SKM-1 (cell line): ENCODE measurements around the gene OARD1.
"Not testable (repeated sequence)": the region's sequence is repeated elsewhere in the genome, so short reads cannot be mapped to it uniquely, and the experiment has no call there.

Experiments
- DNase-seq: peaks from one replicate; lab custom pipeline; 2025; ENCODE audit not compliant: unreplicated experiment; lab: John Stamatoyannopoulos, UW

OARD1 gene, protein sequence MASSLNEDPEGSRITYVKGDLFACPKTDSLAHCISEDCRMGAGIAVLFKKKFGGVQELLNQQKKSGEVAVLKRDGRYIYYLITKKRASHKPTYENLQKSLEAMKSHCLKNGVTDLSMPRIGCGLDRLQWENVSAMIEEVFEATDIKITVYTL

DNA sequence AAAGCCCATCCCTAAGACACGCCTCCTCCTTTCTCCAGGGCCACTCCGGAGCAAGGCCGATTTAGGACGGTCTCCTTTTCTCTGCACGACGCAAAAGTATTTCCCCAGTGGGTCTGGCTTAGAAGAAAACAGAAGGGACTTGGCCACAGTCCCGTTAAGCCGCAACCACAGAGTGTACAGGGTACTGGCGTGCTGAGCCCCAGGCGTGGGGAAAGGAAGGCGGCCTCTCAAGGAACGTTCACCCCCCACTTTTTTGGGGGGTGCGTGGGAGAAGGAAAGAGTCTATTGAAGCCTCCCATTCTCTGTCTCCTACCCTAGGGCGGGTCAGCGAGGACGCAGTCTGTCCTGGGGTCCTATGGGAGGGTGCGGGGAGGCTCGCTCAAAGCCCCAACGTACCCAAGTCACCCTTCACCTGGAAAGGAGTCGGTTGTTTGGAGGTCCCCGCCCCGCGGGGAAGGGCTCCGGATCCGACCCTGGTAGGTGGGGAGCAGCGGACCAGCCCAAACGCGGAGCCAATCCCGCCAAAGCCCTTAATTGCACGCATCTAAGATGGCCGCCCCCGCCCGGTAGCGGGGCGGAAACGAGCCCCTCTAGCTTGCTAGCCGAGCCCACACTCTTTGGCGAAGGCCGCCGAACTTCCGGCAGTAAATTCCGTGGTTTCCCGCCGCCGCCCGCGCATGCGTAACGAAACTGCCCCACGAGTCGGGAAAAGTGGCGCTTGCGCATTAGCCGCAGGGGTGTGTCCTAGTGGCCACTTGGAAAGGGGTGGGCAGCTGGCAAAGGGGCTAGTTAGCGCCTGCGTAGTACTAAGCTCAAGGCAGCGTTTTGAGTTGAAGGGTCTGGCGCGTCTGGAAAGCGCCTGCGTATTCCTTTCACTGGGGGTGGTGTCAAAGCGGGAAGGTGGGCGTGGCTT is at the start of gene OARD1:
Gene OARD1 (minus strand): TSS at position 434 of the 913 bp plus-strand sequence. CDS start 722 bp downstream, outside the sequence.
- DNase-seq, result peak; percentile 100

DNA sequence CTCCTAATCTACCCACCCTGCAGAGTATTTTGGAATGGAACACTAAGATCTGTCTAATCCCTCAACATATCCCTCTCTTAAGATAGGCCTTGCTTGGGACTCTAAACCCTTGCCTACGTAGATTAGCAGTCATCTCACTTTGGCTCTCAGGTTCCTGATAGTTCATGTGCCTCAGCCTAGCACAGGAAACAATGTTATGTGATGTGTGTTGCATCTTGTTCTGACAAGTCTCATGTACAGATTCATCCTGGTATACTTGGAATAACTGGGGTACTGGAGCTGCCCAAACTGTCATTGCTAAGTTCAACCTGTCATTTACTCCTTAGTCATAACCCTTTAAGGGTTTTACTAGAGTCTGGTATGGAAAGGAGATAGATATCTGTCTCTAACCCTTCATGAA is 47.9 kb upstream of the OARD1 start:
- no peak for DNase-seq

DNA sequence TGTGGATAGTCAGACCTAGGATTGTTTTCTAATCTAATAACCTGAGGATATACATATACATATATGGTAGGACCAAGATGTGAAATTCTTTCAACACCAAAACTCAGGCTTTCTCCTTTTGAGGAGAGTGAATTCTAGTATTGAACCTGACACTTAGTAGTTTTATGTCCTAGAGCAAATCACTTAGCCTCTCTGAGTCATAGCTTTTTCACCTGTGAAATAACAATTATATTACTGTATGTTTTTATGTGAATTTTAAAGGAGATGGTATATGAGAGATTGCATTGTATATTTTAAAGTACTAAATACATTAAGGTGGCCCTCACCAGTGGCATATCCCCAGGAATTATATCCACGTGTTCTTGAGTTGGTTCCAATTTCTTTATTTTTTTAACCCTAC is 47.4 kb upstream of the OARD1 start:
- DNase-seq, result no peak

DNA sequence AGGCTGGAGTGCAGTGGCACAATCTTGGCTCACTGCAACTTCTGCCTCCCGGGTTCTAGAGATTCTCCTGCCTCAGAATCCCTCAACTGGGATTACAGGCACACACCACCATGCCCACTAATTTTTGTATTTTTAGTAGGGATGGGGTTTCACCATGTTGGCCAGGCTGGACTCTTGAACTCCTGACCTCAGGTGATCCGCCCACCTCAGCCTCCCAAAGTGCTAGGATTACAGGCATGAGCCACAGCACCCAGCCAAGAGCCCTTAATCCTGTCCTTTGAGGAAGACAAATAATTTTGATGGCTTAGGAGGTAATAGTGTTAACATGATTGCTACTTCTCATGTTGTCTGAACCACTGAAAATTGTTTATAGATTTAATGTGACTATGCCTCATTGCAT is 42.9 kb upstream of the OARD1 start:
- DNase-seq, result not testable (repeated sequence)

DNA sequence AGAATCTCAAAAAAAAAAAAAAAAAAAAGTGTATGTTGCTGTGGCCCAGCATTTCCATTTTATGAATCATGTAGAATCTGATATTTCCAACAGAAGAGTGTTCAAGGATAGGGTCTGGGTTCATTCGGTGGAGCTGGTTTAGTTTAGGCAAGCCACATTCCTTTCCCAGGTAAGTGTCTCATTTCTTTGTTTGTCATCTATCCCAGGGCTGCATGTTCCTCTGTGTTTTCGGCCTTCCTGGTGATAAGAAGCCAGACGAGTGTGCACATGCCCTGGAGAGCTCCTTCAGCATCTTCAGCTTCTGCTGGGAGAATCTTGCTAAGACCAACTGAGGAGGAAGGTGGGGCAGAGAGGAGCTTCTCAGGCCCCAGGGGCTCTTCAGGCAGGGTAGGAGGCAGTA is 38.9 kb upstream of the OARD1 start:
- no peak for DNase-seq

DNA sequence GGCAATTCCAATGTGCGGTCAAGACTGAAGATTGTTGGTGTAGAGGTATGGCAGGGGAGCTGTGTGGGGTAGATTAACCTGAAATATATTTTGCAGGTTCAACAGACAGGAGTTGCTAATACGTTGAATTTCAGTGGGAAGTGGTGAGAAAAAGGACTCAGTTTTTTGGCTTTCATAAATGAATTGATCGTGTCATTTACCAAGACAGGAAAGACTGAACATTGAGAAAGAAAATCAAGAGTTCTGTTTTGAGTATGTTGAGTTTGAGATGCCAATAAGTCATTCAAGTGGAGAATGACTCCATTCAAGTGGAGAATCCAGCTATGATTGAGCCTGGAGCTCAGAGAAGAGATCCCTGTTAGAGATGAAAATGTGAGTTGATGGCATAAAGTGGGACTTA is 31.7 kb upstream of the OARD1 start:
- DNase-seq, result no peak

DNA sequence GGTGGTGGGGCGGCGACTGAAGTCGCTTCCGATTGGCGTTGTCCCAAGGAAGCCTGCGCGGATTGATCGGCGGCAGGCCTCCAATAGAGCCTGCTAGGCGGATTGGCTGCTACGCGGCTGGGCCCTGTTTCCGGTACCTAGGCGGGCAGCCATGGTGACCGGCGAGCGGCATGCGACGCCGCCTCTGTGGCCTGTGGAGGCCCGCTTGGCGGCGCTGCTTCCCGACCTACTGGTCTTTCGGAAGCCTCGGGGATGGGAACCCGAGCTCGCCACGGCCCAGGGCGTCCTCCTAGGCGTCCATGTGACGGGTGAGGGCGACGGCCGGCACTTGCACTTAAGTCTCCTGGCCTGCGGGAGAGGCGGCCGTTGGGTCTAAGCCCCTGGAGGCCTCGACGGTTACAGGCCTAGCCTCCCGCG is 28.7 kb upstream of the OARD1 start:
- no peak for DNase-seq

DNA sequence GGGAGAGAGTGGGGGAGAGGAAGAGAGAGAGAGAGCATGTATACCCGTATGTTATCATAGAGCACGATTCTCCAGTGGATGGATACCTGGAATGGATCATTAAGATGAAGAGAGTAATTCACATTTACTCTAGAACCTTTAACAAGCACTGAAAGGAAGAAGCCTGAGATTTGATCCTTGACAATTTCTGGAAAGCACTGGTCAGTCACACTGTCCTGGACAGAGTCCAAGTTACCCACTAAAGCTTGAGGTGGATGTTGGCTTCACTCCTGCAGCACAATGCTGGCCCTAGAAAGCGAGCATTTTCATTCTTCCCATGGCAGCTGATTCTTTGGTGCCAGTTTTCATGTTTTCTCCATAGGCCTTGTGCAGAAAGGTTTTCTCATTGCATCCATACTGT is 26.2 kb upstream of the OARD1 start:
- no peak for DNase-seq

DNA sequence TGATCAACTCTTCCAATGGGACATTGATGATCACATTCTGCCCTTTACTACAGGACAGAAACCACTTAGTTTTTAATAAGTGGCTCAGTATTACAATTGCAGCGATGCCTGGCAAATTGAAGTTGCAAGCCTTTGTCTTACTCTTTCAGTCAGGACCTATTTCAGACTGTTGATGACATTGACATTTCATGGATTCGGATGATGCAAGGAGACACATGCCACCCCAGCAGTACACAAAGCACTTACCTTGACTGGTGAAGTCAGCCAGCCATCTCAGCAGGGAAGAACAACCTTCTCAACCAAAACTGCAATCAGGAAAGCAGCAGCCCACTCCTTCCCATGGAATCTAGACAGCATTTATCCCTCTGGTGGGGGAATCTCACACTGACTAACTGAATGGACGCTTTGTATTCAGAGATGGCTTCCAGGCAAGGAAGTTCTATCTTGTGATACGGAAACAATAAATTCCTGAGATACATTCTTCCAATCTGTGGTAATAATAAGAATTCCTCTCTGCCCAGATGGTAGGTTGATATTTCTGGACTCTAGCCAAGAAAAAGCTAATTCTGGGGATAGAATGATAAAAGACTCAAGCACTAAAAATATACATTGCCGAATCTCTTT is 25.4 kb upstream of the OARD1 start:
- DNase-seq, result no peak

DNA sequence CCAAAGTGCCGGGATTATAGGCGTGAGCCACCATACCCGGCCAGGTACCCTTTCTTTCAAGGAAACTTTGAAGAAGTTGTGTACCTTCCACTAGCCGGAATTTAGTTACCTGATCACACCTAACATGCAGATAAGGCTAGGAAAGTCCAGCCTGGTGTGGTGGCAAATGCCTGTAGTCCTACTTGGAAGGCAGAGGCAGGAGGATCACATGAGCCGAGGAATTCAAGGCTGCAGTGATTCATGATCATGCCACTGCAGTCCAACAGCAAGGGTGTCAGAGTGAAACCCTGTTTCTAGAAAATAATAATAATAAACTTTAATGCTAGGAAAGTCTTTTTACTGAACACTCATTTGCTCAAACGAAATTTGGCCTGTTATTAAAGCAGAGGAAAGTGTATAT is 21.6 kb upstream of the OARD1 start:
- no peak for DNase-seq

DNA sequence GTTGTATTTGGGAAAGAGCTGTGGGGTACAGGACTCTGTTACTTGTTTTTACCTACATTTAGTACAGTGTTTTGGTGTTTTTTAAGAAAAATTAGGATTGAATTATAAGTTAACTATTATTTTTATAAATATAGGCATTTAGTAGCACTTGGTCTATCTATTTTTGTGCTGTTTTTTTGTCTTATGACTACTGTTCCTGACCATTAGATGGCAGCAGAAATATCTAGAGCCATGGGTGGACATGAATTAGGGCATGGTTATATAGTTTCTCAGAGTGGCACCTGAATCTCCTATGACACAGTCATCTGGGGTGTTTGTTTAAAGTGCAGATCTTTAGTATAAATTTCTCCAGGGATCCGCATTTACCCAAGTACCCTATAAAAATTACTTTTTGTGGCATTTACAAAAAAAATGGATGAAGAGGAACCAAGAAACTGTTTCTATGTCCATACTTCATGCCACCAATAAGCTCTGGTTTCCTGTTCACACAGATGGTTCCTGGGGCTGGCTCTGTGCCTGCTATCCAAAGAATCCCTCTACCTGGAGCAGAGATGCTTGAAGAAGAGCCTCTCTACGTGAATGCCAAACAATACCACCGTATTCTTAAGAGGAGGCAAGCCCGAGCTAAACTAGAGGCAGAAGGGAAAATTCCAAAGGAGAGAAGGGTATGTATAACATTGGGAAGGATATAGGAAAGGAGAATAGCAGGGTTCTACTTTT is 20.4 kb upstream of the OARD1 start:
- peak; percentile 9 for DNase-seq

DNA sequence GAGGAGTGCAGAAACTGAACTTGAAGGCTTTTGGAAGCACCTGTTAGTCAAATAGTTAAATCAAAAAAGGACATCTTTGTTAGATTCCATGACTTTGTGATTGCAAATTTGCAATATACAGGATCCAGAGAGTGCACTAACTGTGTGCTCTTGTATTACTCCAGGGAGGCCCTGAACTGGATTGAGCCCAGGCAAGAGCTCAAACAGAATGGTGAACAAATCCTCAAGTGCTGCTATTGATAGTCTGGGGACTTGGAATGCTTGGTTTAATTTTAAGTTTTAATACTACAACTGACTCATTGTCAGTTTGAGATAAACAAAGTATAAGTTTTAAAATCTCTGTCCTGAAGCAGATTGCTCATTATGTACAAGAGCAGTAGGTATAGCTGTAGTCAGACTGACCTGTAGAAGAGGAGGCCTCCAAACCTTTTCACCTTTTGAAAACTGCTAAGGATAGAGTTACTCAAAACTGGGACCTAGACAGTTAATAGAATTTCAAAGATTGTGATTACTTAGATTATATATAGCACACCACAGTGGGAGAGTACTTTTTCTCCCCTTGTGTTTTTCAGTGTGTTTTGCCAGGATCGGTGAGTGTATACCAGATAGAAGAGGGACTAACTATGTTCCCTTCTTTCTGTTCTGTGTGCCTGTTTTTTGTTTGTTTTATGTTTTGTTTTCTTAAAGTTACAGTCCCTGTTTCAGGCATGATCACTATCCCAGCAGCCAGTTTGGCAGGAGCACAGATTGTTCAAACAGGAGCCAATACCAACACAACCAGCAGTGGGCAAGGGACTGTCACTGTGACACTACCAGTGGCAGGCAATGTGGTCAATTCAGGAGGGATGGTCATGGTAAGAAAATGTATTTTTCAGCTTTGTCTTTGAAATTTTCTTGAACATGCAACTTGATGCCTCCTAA is 18.9 kb upstream of the OARD1 start:
- DNase-seq, result no peak

DNA sequence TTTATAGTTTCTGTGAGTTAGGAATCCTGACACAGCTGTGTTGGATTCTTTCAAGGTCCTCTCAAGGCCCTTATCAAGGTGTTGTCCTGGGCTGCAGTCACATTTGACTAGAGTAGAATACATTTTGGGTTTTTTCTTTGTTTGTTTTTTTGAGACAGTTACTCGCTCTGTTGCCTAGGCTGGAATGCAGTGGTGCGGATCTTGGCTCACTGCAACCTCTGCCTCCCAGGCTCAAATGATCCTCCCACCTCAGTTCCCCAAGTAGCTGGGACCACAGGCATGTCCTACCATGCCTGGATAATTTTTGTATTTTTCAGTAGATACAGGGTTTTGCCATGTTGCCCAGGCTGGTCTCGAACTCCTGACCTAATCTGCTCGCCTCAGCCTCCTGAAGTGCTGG is 16.3 kb upstream of the OARD1 start:
- DNase-seq, result no peak

DNA sequence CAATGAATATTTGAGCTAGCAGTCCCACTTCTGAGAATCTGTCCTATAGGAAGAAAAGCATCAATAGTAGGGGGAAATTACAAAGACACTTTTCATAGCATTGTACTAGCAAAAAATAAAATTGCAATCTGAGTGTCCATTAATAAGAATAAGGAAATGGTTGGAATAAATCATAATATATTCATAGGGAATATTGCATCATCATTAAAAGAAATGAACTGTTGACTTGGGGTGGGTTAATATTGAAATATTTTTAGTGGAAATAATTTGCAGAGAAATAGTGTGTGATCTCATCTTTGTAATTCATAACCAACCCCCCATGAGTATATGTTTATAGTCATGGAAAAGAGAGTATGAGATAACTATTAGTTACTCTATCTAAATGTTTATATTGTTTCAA is 13.0 kb upstream of the OARD1 start:
- no peak for DNase-seq

DNA sequence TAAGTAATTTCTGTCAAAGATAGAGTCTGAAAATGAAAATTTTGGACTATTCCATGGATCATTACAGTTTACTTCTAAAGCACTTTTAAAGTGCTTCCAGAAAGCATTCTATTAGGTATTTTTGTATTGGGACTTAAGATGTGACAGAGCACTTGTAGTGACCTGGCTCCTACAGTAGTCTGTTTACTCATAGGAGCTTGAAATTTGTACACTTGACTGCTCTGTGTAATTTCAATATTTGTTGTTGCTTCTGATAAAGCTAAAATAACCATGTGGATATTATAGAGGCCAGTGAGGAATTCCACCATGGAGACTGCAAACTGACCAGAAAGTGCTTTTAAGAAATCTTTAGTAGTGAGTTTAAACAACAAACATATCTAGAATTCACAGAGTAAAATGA is 10.9 kb upstream of the OARD1 start:
- DNase-seq, result no peak

DNA sequence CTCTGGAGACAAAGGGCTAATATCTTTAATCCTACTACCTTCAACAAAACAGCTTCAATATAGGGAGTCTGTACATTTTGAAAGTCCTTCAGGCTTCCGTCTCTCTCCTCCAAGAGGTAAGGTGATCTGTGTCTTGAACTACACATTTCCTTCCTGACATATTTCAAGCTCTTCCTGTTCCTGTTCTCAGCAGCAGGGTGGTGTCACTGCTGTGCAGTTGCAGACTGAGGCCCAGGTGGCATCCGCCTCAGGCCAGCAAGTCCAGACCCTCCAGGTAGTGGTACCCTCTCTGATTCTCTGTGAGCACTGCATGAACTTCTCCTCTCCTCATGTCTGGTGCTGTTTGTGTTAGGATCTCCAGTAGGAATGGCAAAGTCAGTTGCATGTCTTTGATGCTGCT is 8.5 kb upstream of the OARD1 start:
- no peak for DNase-seq

DNA sequence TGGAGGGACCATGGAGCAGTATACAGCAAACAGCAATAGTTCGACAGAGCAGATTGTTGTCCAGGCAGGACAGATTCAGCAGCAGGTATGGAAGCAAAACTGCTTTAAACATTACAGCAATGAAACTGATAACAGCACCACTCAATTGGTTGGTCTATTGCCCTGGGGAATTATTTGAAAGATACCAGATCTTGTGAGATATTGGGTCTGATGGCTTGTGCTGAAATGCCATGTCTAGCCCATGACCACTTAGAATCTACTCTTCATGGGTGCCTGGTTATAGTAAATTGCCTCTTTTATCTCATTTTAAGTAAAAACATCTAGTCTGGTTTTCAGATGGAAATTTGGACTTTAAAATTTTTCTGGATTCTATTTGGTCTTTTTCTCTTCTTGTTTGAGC is 6.9 kb upstream of the OARD1 start:
- no peak for DNase-seq

DNA sequence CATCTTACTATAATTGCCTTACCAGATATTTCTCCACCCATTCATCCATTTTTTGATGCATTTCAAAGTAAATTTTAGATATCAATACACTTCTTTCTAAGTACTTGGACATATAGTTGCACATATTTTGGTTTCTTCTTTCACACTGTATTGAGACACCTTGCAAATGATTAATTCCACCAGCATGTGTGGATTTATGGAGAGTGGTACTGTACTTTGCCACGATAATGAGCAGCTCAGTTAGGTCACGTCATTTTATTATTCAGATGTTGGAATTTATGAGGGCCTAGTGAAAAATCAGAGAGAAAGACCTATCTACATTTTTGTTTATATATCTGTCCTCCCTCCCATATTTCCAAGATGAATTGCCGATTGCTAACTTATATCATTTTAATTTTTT is 5.9 kb upstream of the OARD1 start:
- DNase-seq, result no peak

DNA sequence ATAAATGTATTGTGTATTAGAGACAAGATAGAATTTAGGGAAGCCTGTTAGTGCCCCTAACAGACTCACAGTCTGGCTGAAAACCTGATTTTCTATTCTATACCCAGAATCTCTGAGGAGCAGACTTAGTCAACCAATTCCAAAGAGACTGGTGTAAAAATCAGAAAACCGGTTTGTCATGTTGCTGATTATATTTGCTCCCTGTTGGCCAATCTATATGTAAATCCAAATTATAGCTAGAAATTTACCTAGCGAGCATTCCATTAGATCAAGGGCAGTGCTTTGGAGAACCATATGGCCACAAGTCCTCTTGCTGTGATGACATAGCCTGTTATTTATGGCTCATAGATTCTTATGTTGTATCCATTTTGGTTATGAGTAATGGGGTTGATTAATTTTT is 5.4 kb upstream of the OARD1 start:
- DNase-seq, result no peak
